Subcutaneous abdominal adipose tissue (tissue), 5 donors: ENCODE results near the gene NDUFA9.

Source experiments
- H3K27ac ChIP-seq: one replicate; pipeline ENCODE4 v1.7.0; 2013; ENCODE audit warnings: low read depth, mild to moderate bottlenecking, inconsistent platforms, low read length, moderate library complexity
- H3K27me3 ChIP-seq, 5 donors: one replicate each; pipeline ENCODE4 v1.7.0; 2013; ENCODE audit warnings: low read length in 5 of 5, inconsistent platforms in 1 of 5; ENCODE audit not compliant: control insufficient read depth in 5 of 5, insufficient read depth in 4 of 5
- H3K36me3 ChIP-seq, 5 donors: one replicate each; pipeline ENCODE4 v1.7.0; 2013; ENCODE audit warnings: low read length in 5 of 5; ENCODE audit not compliant: control insufficient read depth in 5 of 5, insufficient read depth in 5 of 5
- H3K4me1 ChIP-seq, 5 donors: one replicate each; pipeline ENCODE4 v1.7.0; 2013; ENCODE audit warnings: low read length in 5 of 5, mild to moderate bottlenecking in 3 of 5, moderate library complexity in 1 of 5; ENCODE audit not compliant: control insufficient read depth in 5 of 5, insufficient read depth in 5 of 5
- H3K4me3 ChIP-seq, 5 donors: one replicate each; pipeline ENCODE4 v1.7.0; 2013; ENCODE audit warnings: low read length in 5 of 5, low read depth in 1 of 5
- H3K9ac ChIP-seq, 5 donors: one replicate each; pipeline ENCODE4 v1.7.0; 2013; ENCODE audit warnings: low read length in 5 of 5, mild to moderate bottlenecking in 4 of 5, moderate library complexity in 3 of 5
- H3K9me3 ChIP-seq, 5 donors: one replicate each; pipeline ENCODE4 v1.7.0; 2013; ENCODE audit warnings: low read length in 5 of 5; ENCODE audit not compliant: control insufficient read depth in 5 of 5
- donor health status: healthy.
- donor health status: healthy.
- donor health status: healthy.
- donor health status: healthy.
- donor health status: healthy.

Gene NDUFA9

DNA sequence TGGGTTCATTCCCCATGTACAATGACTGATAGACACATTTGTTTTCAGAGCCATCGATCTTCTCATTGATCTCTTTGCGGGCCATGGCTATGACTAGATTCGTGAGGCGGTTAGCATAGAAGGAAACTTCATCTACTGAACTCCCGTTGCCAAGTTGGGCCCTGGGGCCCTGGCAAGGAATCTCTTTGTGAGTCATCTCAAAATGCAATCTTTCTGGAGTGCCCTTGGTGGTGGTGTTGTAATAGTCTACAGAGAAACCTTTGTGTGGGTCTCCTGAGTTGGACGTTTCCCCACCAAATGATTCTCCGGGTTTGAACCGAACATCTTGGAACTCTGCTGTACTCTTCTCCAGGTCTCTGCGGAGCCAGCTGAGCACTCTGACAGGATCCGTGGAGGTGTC is 20.5 kb upstream of the NDUFA9 start:
- no peak overlapping the region for H3K27ac ChIP-seq
- no peaks in the 10 kb centered on the region for H3K9me3 ChIP-seq
- no peak overlapping the region for H3K4me3 ChIP-seq
- no peaks in the 10 kb centered on the region for H3K36me3 ChIP-seq
- no peaks in the 10 kb centered on the region for H3K4me1 ChIP-seq
- H3K27me3 ChIP-seq, result no peaks in the 10 kb centered on the region
- no peak overlapping the region for H3K9ac ChIP-seq

DNA sequence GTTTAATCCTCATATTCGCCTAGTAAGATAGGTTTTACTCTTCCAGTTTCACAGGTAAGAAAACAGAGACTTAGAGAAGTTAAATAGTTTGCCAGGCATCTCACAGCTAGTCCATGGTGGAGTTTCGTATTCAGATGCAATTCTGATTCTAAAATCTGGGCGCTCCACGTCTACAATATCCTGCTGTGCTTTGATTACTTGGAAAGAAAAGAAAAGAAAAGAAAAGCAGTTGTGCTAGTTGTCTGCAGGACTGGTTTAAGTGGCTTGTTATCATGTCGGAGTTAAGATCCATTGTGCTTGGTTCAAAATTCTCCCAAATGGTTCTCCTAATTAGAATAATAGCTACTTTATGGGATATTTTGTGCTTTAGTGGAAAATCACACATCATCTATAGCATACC is 18.7 kb upstream of the NDUFA9 start:
- H3K27me3 ChIP-seq, result no peaks in the 10 kb centered on the region
- no peaks in the 10 kb centered on the region for H3K36me3 ChIP-seq
- no peaks in the 10 kb centered on the region for H3K9me3 ChIP-seq
- H3K9ac ChIP-seq, result no peak overlapping the region
- no peak overlapping the region for H3K4me3 ChIP-seq
- no peaks in the 10 kb centered on the region for H3K4me1 ChIP-seq
- no peak overlapping the region for H3K27ac ChIP-seq

DNA sequence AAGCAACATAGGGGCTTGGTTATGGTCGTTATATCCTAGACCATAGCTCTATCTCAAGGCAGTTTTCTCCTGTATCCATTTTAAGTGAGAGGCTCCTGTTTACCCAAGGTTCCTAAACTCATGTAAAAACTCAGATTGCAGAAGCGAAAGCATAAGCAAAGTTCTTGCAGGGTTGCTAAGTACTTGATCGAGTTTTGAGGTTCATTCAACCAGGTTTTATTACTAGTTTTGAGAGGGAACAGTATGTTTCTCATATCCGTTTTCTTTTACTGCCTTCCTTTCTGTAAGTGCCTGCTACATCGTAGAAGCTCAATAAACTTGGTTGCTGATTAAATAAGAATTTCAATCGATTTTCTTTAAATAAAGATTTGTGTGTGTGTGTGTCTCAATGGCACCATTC is 5.2 kb upstream of the NDUFA9 start:
- Histone ChIP-seq H3K4me3 (no peak overlapping the region), H3K27me3 (no peaks in the 10 kb centered on the region), H3K36me3 (no peaks in the 10 kb centered on the region), H3K9me3 (no peaks in the 10 kb centered on the region), H3K4me1 (peaks cover 0 to 11% (median 9%) of the 10 kb centered on the region in 5 donors), H3K9ac (no peak overlapping the region), H3K27ac (no peak overlapping the region)

DNA sequence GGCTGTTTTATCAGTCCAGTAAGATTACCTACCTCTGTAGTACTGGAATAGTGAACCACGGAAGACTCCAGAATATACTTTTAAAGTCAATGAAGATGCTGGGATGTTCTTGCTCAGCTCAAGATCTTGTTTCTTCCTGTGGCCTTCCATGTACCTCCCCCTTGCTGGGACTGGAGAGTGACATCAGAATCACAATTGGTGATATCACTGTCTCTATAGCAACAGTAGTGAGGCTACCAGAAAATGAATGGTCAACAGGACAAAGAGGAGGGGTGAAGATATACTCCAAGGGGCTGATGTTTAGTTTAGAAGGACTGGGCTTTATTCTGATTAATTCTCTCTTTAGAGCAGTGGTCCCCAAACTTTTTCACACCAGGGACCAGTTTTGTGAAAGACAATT is 3.9 kb upstream of the NDUFA9 start:
- no peaks in the 10 kb centered on the region for H3K36me3 ChIP-seq
- H3K9me3 ChIP-seq, result no peaks in the 10 kb centered on the region
- no peak overlapping the region for H3K4me3 ChIP-seq
- H3K9ac ChIP-seq, result no peak overlapping the region
- no peak overlapping the region for H3K27ac ChIP-seq
- no peaks in the 10 kb centered on the region for H3K27me3 ChIP-seq
- H3K4me1 ChIP-seq, result peaks cover 0 to 19% (median 18%) of the 10 kb centered on the region in 5 donors

DNA sequence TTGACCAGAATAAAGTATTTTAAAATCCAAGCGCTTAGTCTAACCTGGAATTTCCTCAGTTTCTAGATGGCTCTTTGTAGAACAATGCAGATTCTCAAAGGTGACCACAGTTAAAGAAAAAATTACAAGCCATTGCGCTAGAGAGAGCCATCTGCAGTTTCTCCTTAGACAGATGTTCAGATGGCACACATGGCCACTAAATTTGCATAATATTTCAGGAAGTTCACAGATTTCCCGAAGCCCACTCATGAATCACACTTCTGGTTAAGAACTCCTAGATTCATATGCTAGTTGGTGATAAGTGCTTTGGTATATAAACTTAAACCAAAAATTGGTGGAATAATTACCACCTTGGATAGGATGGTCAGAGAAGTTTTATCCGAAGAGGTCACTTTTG is 812 bp upstream of the NDUFA9 start:
- Histone ChIP-seq H3K9me3 (no peaks in the 10 kb centered on the region), H3K27me3 (no peaks in the 10 kb centered on the region), H3K27ac (peak overlapping the region; percentile 87), H3K4me1 (peaks cover 0 to 27% (median 24%) of the 10 kb centered on the region in 5 donors), H3K9ac (peak overlapping the region; percentile 89 to 98 (median 94)), H3K36me3 (peaks cover 0 to 2% (median 0%) of the 10 kb centered on the region in 5 donors), H3K4me3 (peak overlapping the region; percentile 88 to 98 (median 94))

DNA sequence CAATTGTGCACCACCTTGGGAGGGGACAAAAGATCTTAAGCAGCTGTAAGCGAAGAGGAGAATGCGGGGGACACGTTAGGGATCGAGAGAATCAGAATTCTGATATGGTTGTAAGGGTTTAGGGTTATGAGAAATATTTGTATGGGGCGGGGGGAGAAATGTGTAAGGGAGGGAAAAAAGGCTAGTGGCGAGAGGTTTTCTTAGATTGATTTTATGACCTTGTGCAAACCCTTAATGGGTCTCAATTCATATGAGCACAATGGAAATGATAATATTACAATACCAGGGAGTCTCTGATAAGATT is 396 bp downstream of the NDUFA9 start:
- Histone ChIP-seq H3K36me3 (peaks cover 2 to 5% (median 3%) of the 10 kb centered on the region in 5 donors), H3K4me1 (peaks cover 0 to 27% (median 24%) of the 10 kb centered on the region in 5 donors), H3K27ac (peak overlapping the region; percentile 87)

DNA sequence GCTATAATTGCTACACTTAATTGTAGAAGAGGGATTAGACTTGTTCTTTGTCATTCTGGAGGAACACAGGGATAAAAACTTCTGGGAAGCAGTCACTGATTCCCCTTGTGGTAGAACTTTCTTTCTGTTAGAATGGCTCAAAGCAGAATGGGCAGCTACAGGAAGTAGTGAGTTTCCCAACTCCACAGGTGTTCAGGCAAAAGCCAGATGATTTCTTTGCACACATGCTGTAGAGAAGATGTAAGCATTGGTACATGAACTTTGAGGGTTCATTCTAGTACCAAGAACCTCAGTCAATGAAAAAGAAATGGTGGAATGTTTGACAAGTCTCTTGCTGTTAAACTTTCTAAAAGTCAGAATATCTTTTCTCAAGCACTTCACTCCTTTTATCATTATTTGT is 4.3 kb downstream of the NDUFA9 start:
- Histone ChIP-seq H3K36me3 (peaks cover 26 to 40% (median 35%) of the 10 kb centered on the region in 5 donors), H3K4me3 (no peak overlapping the region), H3K4me1 (peaks cover 0 to 22% (median 19%) of the 10 kb centered on the region in 5 donors), H3K27ac (no peak overlapping the region), H3K9ac (no peak overlapping the region), H3K9me3 (no peaks in the 10 kb centered on the region), H3K27me3 (no peaks in the 10 kb centered on the region)

More for the DNA sequence above, 396 bp downstream of the NDUFA9 start:
- Histone ChIP-seq H3K9me3 (no peaks in the 10 kb centered on the region), H3K27me3 (no peaks in the 10 kb centered on the region), H3K9ac (peak overlapping the region; percentile 89 to 98 (median 94)), H3K4me3 (peak overlapping the region; percentile 88 to 98 (median 94))

DNA sequence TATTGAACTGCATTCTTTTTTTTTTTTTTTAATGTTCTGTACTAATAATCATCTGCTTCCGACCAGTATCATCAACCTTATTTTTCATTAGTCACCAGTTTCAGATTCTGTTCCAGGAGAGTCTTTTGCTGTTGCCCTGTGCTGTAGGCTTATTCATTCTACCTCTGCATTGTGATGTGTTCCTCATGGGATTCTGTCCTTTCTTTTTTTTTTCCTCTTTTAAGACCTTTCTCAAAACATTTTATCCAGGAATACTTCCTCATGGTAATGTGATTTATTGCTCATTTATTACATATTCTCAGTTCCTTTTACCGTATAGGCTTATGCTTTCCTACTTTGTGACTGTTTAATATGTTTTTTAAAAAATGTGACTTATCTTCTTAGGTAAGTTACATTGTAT is 4.8 kb downstream of the NDUFA9 start:
- Histone ChIP-seq H3K36me3 (peaks cover 26 to 43% (median 36%) of the 10 kb centered on the region in 5 donors), H3K4me1 (peaks cover 0 to 17% (median 15%) of the 10 kb centered on the region in 5 donors), H3K27me3 (no peaks in the 10 kb centered on the region), H3K9ac (no peak overlapping the region), H3K9me3 (no peaks in the 10 kb centered on the region), H3K4me3 (no peak overlapping the region), H3K27ac (no peak overlapping the region)

DNA sequence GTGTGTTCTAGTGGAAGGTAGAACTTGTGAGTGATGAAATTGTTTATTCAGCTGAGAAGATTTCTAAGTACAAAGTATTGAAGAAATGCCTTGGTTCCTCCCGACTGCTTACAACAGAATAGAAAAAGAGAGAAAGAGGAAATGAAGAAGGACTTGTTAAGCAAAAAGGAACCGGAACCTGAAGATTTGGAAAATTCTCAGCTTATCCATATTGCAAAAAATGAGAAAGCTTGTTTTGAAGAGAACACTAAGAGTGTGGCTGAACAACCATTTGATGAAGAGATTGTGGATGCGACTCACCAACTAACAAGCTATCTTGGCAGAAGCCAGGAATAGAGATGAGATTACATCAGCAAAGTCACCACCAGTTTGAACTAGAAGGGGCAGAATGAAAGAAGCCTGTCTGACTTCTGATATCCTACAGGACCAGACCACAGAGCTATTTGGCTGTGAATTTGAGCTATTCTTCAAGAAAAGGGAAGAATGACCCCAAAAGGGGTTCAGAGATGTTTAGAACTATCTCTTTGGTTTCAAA is 15.1 kb downstream of the NDUFA9 start:
- Histone ChIP-seq H3K4me3 (no peak overlapping the region), H3K4me1 (no peaks in the 10 kb centered on the region), H3K27ac (no peak overlapping the region), H3K9me3 (no peaks in the 10 kb centered on the region), H3K27me3 (no peaks in the 10 kb centered on the region), H3K36me3 (peaks cover 82 to 90% (median 84%) of the 10 kb centered on the region in 5 donors), H3K9ac (no peak overlapping the region)

DNA sequence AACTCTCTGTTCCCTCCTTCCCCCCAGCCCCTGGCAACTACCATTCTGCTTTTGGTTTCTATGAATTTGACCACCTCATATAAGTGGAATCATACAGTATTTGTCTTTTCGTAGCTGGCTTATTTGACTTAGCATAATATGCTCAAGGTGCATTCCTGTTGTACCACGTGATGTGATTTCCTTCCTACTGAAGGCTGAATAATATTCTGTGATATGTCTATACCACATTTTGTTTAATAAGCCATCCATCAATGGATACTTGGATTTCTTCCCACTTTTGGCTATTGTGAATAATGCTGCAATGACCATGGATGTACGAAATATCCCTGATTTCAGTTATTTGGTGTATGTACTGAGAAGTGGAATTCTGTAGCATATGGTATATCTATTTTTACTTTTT is 16.3 kb downstream of the NDUFA9 start:
- Histone ChIP-seq H3K36me3 (peaks cover 82 to 90% (median 84%) of the 10 kb centered on the region in 5 donors), H3K27me3 (no peaks in the 10 kb centered on the region)

DNA sequence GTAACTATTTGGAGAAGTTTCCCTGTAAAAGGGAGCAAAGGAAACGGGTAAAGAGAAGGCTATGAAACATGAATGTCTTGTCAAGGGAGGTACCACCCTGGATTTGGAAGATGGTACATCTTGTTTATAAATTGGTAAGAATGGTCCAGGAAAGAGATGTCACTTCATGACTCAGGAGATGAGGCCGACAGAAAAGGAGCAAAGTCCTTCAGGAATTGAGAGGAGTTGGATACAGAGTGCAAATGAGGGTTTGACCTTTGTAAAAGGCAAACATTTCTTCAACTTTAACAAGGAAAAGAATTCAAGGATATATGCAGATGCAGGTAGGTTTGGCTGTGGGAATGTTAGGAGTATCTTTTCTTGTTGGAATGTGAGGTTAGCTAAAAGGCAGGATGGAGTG is 30.8 kb downstream of the NDUFA9 start:
- Histone ChIP-seq H3K36me3 (peaks cover 25 to 37% (median 32%) of the 10 kb centered on the region in 5 donors), H3K9me3 (no peaks in the 10 kb centered on the region), H3K4me1 (no peaks in the 10 kb centered on the region), H3K27me3 (no peaks in the 10 kb centered on the region), H3K27ac (no peak overlapping the region), H3K9ac (no peak overlapping the region), H3K4me3 (no peak overlapping the region)

More for the DNA sequence above, 16.3 kb downstream of the NDUFA9 start:
- H3K9ac ChIP-seq, result no peak overlapping the region
- no peaks in the 10 kb centered on the region for H3K4me1 ChIP-seq
- no peak overlapping the region for H3K27ac ChIP-seq
- no peaks in the 10 kb centered on the region for H3K9me3 ChIP-seq
- no peak overlapping the region for H3K4me3 ChIP-seq
